Measurements from ENCODE around the gene KIRREL3. TPM values are rescaled to one million over a fixed set of nuclear protein-coding genes. Genes with fewer than 3 reads are reported as not detected.

Gene KIRREL3
- total RNA-seq, 1 donor from 2014 or later, result not detected

- H3K27ac ChIP-seq, result no peak overlapping the region
- H3K36me3 ChIP-seq, result no peaks in the 10 kb centered on the region
- H3K4me1 ChIP-seq, result no peaks in the 10 kb centered on the region
- no peaks in the 10 kb centered on the region for H3K9me3 ChIP-seq
- intact Hi-C loops (cut with DNase I), result no loop called here
- ATAC-seq, result no peak
- peak; percentile 46 for DNase-seq
- no peak for TF ChIP-seq CTCF (IDR thresholded peaks at IDR 0.05)
- H3K27me3 ChIP-seq, result no peaks in the 10 kb centered on the region
- no peak overlapping the region for H3K4me3 ChIP-seq
Observed at GRCh38 chr11:126523441-126524205, 476.9 kb downstream of the KIRREL3 start.

GRCh38 chr11:126522606-126523005, 478.0 kb downstream of the KIRREL3 start:
- H3K9me3 ChIP-seq, result no peaks in the 10 kb centered on the region
- no peak for ATAC-seq
- no peak overlapping the region for H3K27ac ChIP-seq
- no peaks in the 10 kb centered on the region for H3K4me1 ChIP-seq
- intact Hi-C loops (cut with DNase I), result no loop called here
- no peaks in the 10 kb centered on the region for H3K27me3 ChIP-seq
- H3K36me3 ChIP-seq, result no peaks in the 10 kb centered on the region
- no peak overlapping the region for H3K4me3 ChIP-seq
- DNase-seq, result peak; percentile 28
- no peak for TF ChIP-seq CTCF (IDR thresholded peaks at IDR 0.05)

- no peak for TF ChIP-seq CTCF (IDR thresholded peaks at IDR 0.05)
- ATAC-seq, result no peak
- Histone ChIP-seq H3K4me3 (no peak overlapping the region), H3K36me3 (no peaks in the 10 kb centered on the region), H3K27ac (no peak overlapping the region), H3K27me3 (no peaks in the 10 kb centered on the region), H3K4me1 (no peaks in the 10 kb centered on the region), H3K9me3 (no peaks in the 10 kb centered on the region)
- DNase-seq, result no peak
- intact Hi-C loops (cut with DNase I), result no loop called here
Observed at GRCh38 chr11:126522152-126522551, 478.4 kb downstream of the KIRREL3 start.

GRCh38 chr11:126521196-126521595, 479.4 kb downstream of the KIRREL3 start:
- peak; percentile 48 for DNase-seq
- Histone ChIP-seq H3K4me1 (no peaks in the 10 kb centered on the region), H3K27ac (no peak overlapping the region), H3K27me3 (no peaks in the 10 kb centered on the region), H3K36me3 (no peaks in the 10 kb centered on the region), H3K4me3 (no peak overlapping the region), H3K9me3 (no peaks in the 10 kb centered on the region)
- TF ChIP-seq CTCF (IDR thresholded peaks at IDR 0.05), result no peak
- intact Hi-C loops (cut with DNase I), result no loop called here
- no peak for ATAC-seq

GRCh38 chr11:126519764-126520734, 480.5 kb downstream of the KIRREL3 start:
- Histone ChIP-seq H3K9me3 (no peaks in the 10 kb centered on the region), H3K4me3 (no peak overlapping the region), H3K36me3 (no peaks in the 10 kb centered on the region), H3K4me1 (no peaks in the 10 kb centered on the region), H3K27me3 (no peaks in the 10 kb centered on the region), H3K27ac (no peak overlapping the region)
- no peak for TF ChIP-seq CTCF (IDR thresholded peaks at IDR 0.05)
- intact Hi-C loops (cut with DNase I), result no loop called here
- ATAC-seq (no peak), DNase-seq (peak; percentile 35)
